Keratinocyte (primary cell): ENCODE data around the gene SEMA4D. TPM values are rescaled to one million over a fixed set of nuclear protein-coding genes. Genes with fewer than 3 reads are reported as not detected.

Source experiments
- DNase-seq: peaks from one replicate; pipeline ENCODE4 v3.0.0-alpha.2; 2011; ENCODE audit warnings: low read depth, missing footprints, low spot score
- FAIRE-seq: peaks from 2 replicates; lab custom pipeline; 2011; peaks lifted over from hg19 to GRCh38; lab: Jason Lieb, UNC
- H2AFZ ChIP-seq: 2 replicates; pipeline ENCODE4 v1.6.0; 2012; ENCODE audit warnings: low read length, control low read depth, inconsistent platforms; ENCODE audit not compliant: control insufficient read depth
- H3K27ac ChIP-seq: 2 replicates; pipeline ENCODE4 v1.5.1; 2011; ENCODE audit warnings: low read length; ENCODE audit not compliant: control insufficient read depth, insufficient read depth
- H3K27me3 ChIP-seq: 3 replicates; pipeline ENCODE4 v1.6.0; 2011; ENCODE audit warnings: low read length; ENCODE audit not compliant: control insufficient read depth, insufficient read depth; ENCODE audit errors: extremely low read depth
- H3K36me3 ChIP-seq, 2 experiments: 2 replicates in 1 of 2; 3 replicates in 1 of 2; pipeline ENCODE4 v1.5.1; 2011; ENCODE audit warnings: low read length in 2 of 2, mild to moderate bottlenecking in 1 of 2; ENCODE audit not compliant: control insufficient read depth in 2 of 2, insufficient read depth in 2 of 2; ENCODE audit errors: extremely low read depth in 1 of 2
- H3K4me1 ChIP-seq: 3 replicates; pipeline ENCODE4 v1.5.1; 2011; ENCODE audit warnings: low read length; ENCODE audit not compliant: control insufficient read depth, insufficient read depth; ENCODE audit errors: extremely low read depth
- H3K4me2 ChIP-seq: 3 replicates; pipeline ENCODE4 v1.6.0; 2011; ENCODE audit warnings: low read depth, low read length; ENCODE audit not compliant: control insufficient read depth, insufficient read depth; ENCODE audit errors: extremely low read depth
- H3K4me3 ChIP-seq, 3 experiments: fragments of 200-600 bp in 1 of 3; sonication (generic) in 1 of 3; 2 replicates in 2 of 3; 3 replicates in 1 of 3; pipeline ENCODE4 v1.5.1; 2011 to 2016; ENCODE audit warnings: low read length in 3 of 3, mild to moderate bottlenecking in 3 of 3, control low read depth in 2 of 3, inconsistent platforms in 1 of 3, low read depth in 1 of 3, mixed read lengths in 1 of 3, mixed run types in 1 of 3, moderate library complexity in 1 of 3; ENCODE audit not compliant: control insufficient read depth in 2 of 3, insufficient read depth in 2 of 3; ENCODE audit errors: extremely low read depth in 1 of 3
- H3K79me2 ChIP-seq: 2 replicates; pipeline ENCODE4 v1.6.0; 2012; ENCODE audit warnings: low read length; ENCODE audit not compliant: control insufficient read depth, insufficient read depth
- H3K9ac ChIP-seq: 3 replicates; pipeline ENCODE4 v1.6.0; 2011; ENCODE audit warnings: low read length; ENCODE audit not compliant: control insufficient read depth, insufficient read depth; ENCODE audit errors: extremely low read depth
- H3K9me1 ChIP-seq: 3 replicates; pipeline ENCODE4 v1.6.0; 2011; ENCODE audit warnings: low read length; ENCODE audit not compliant: control insufficient read depth, insufficient read depth; ENCODE audit errors: extremely low read depth
- H3K9me3 ChIP-seq: 2 replicates; pipeline ENCODE4 v1.5.1; 2012; ENCODE audit warnings: low read depth, low read length; ENCODE audit not compliant: control insufficient read depth
- H4K20me1 ChIP-seq: 3 replicates; pipeline ENCODE4 v1.6.0; 2011; ENCODE audit warnings: low read length; ENCODE audit not compliant: control insufficient read depth, insufficient read depth; ENCODE audit errors: extremely low read depth
- CTCF ChIP-seq, 3 experiments: IDR thresholded peaks in 1 of 3; conservative IDR thresholded peaks in 1 of 3; optimal IDR thresholded peaks in 1 of 3; 2 replicates in 2 of 3; 3 replicates in 1 of 3; pipeline versions ENCODE3 to v1.5.1; 2011; ENCODE audit warnings: low read length in 3 of 3, mild to moderate bottlenecking in 3 of 3, moderate library complexity in 2 of 3, control low read depth in 1 of 3, inconsistent platforms in 1 of 3; ENCODE audit not compliant: insufficient read depth in 2 of 3; ENCODE audit errors: extremely low read depth in 1 of 3
- EZH2 ChIP-seq: IDR thresholded peaks from one replicate; pipeline ENCODE4 v1.6.1; 2012; ENCODE audit warnings: inconsistent platforms, mild to moderate bottlenecking, low read length, moderate library complexity
- dilution Hi-C: fragments of 300-500 bp; cut with MboI; formaldehyde crosslinking; loops from one replicate; pipeline ENCODE4 v1.7.0; 2020; ENCODE audit warnings: low sequenced_read_pairs; ENCODE audit not compliant: extremely low pct_ligation_motif_present
- polyA plus RNA-seq, 5 experiments: library from polyadenylated mRNA; depleted of rRNA in 3 of 5; stranded (reverse) in 3 of 5; stranded (forward) in 1 of 5; unstranded in 1 of 5; fragments of >200 nt; gene quantifications; 1 replicate in 1 of 5; 2 replicates in 3 of 5; 3 replicates in 1 of 5; pipeline versions ENCODE4 v1.2.1 to v1.2.3, GENCODE V29; 2011 to 2012; ENCODE audit warnings: missing spikeins in 2 of 5, low read depth in 1 of 5, low replicate concordance in 1 of 5

The SEMA4D gene
- polyA plus RNA-seq, 1 donor (not counting 4 experiments of a cell fraction or from before 2014, with no cell fraction given): 0.43 TPM

- no peaks in the 10 kb centered on the region for H3K9me3 ChIP-seq
- H3K27ac ChIP-seq: no peak overlapping the region
- dilution Hi-C loops: no loop called here
- no peak overlapping the region for H3K4me3 ChIP-seq
- no peak overlapping the region for H2AFZ ChIP-seq
- TF ChIP-seq EZH2 (no peak), CTCF (optimal IDR thresholded peaks at IDR 0.05 in 1 of 3, IDR thresholded peaks at IDR 0.05 in 1 of 3, conservative IDR thresholded peaks at IDR 0.05 in 1 of 3; ENCODE audit: extremely low read depth in 1 of 3, insufficient read depth in 2 of 3, low read length in 3 of 3) (no peak)
- FAIRE-seq: no peak
- no peaks in the 10 kb centered on the region for H4K20me1 ChIP-seq
- H3K9ac ChIP-seq: no peak overlapping the region
- no peaks in the 10 kb centered on the region for H3K27me3 ChIP-seq
- no peaks in the 10 kb centered on the region for H3K9me1 ChIP-seq
- H3K4me1 ChIP-seq: no peaks in the 10 kb centered on the region
- peaks cover 34 to 37% of the 10 kb centered on the region in 2 experiments for H3K36me3 ChIP-seq
- H3K4me2 ChIP-seq: no peak overlapping the region
- no peak for DNase-seq
- H3K79me2 ChIP-seq: no peaks in the 10 kb centered on the region
Observed at GRCh38 chr9:89358376-89358916, 139.5 kb downstream of the SEMA4D start.

- no peaks in the 10 kb centered on the region for H3K27me3 ChIP-seq
- dilution Hi-C loops: no loop called here
- no peak for TF ChIP-seq EZH2
- TF ChIP-seq CTCF (optimal IDR thresholded peaks at IDR 0.05 in 1 of 3, IDR thresholded peaks at IDR 0.05 in 1 of 3, conservative IDR thresholded peaks at IDR 0.05 in 1 of 3; ENCODE audit: extremely low read depth in 1 of 3, insufficient read depth in 2 of 3, low read length in 3 of 3): no peak
- H3K9me1 ChIP-seq: no peaks in the 10 kb centered on the region
- no peaks in the 10 kb centered on the region for H3K79me2 ChIP-seq
- DNase-seq (no peak), FAIRE-seq (no peak)
- H3K9ac ChIP-seq: no peak overlapping the region
- H3K4me1 ChIP-seq: no peaks in the 10 kb centered on the region
- no peak overlapping the region for H3K4me2 ChIP-seq
- H3K9me3 ChIP-seq: no peaks in the 10 kb centered on the region
- H4K20me1 ChIP-seq: no peaks in the 10 kb centered on the region
- no peak overlapping the region for H2AFZ ChIP-seq
- no peak overlapping the region for H3K4me3 ChIP-seq
- no peak overlapping the region for H3K27ac ChIP-seq
- peaks cover 34 to 44% of the 10 kb centered on the region in 2 experiments for H3K36me3 ChIP-seq
Observed at GRCh38 chr9:89357331-89358197, 140.3 kb downstream of the SEMA4D start.
